ENCODE measurements around the gene SUGCT. TPM values are rescaled to one million over a fixed set of nuclear protein-coding genes. Genes with fewer than 3 reads are reported as not detected.

SUGCT gene
- polyA plus RNA-seq, 3 donors = 11.2 to 15.4 (median 12.3) TPM

DNA sequence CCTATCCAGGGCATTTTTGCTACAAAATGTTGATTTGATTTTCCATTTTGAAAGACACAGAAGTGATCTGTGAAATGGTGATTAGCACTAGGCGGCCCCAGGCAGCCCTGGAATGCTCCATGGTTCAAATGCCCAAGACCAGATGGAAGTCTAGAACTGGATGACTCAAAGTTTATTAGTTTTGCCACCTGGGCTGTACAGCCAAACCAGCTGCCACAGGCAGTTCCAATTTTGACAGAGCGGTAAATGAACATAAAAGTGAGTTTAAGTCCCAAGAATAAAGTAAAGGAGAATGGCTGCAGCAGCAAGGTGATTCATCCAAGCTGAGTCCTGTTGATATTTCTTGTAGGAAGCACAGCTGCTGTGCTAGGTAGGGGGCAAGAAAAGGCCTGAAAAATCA lies 180.5 kb downstream of the SUGCT start:
- DNase-seq (ENCODE audit: low read depth in 3 of 3, low spot score in 2 of 3) = no peak

DNA sequence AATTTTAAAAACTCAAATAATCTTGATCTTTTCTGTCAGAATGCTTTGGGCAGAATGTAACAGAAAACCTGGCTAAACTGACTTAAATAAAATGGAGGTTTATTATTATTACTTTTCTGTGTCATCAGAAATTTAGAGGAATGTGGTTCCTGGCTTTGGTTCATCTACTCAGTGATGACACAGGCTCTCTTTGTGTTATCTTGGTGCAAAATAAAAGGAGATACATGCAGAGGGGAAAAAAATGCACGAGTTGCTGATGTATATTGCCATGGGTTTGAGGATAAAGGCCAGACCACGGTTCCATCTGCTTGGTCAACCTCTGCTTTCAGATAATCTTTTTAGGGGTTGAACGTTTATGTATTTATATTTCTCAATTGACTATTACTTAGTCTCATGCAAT lies 181.4 kb downstream of the SUGCT start:
- DNase-seq (ENCODE audit: low read depth in 3 of 3, low spot score in 2 of 3) = no peak

DNA sequence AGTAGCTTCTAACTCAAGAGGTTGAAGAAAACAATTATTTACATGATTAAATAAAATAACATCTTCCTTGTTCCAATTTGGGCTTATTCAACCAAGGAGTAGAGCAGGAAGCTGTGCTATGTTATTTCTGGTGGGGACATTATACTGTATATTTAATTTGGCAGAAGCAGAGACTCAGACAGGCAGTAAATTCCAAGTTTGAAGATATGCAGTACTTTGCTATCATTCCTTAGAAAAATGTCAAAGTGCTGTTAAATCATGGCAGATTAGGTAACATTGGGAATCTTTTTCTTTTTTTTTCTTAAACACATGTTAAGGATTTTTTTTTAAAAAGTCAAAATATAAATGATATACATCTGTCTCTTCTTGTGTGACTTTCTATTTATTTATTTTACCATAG lies 190.1 kb downstream of the SUGCT start:
- no peak for DNase-seq (ENCODE audit: low read depth in 3 of 3, low spot score in 2 of 3)

DNA sequence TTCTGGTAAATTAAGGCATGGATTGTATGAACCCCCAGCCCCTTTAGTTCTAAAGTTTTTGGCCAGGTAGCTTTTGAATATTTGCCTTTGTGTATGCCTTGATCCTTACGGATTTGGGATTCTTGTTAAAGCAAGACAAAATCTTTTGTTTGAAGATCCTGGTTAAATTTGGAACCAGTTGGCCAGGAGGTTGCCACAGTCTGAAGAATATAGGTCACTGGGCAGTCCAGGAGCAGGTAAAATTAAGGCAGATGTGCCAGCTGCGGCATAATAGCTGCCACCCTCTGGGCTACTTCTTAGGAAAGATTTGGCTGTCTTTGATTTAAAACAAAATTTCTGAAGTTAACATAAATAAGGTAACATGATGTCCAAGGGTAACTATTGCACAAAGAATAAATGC lies 192.3 kb downstream of the SUGCT start:
- DNase-seq (ENCODE audit: low read depth in 3 of 3, low spot score in 2 of 3) = no peak

DNA sequence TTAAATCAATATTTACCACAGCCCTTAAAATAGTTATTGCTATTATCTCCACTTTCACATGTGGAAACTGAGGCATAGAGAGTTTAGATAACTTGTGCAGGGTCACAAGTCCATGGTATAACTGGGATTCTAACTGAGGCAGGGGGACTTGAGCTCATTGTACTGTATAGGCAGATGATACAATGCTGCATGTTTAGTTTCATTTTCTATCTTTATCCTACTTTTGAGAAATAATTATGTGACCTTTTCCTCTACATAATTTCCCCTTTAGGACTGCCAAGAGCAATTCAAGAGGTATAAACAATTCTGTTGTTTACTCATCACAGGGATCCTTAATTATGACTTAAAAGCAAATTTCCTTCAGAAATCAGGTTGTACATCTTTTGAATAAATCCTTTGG lies 193.1 kb downstream of the SUGCT start:
- DNase-seq (ENCODE audit: low read depth in 3 of 3, low spot score in 2 of 3) = no peak

DNA sequence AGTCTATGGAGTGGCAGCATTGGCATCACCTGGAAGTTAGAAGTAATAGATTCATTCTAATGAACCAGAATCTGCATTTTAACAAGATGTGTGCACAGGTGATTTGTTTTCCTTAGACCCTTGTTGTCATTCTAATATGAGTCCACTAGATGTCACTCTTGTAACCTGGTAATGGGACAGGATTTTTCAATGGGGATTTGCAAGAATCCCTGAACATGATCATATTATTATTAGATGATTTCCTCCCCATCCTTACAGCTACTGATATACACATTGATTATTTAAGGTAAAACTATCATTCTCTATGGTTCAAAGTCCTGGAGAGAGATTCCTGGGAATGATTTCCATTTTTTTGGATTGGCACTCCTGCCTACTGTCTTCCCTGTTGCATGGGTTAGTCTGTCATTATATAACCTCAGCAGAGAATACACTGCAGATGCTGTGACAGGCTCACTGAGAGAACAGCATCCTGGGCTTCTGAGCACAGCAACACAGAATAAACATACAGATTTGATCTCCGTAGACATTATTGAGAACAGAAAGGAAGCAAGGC lies 194.9 kb downstream of the SUGCT start:
- peak in 1 of 3 donors; percentile 41 for DNase-seq (ENCODE audit: low read depth in 3 of 3, low spot score in 2 of 3)

DNA sequence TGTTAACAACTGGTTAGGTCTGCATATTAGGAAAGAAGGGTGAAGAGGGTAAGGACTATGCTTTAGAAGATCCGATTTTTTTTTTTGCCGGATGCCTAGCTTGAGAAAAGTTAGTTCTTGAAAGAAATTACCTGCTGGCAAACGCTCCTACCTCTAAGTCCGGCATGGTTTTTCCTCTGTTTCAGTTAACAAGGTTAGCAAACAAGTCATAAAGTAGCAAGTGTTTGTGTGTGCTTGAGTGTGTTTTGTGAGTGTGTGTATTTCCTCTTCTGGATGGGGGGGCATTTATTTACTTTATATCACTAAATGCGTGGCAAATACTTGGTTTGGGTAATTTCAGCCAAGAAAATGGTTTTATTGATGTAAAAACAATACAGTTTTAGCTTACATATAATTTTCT lies 195.6 kb downstream of the SUGCT start:
- no peak for DNase-seq (ENCODE audit: low read depth in 3 of 3, low spot score in 2 of 3)

DNA sequence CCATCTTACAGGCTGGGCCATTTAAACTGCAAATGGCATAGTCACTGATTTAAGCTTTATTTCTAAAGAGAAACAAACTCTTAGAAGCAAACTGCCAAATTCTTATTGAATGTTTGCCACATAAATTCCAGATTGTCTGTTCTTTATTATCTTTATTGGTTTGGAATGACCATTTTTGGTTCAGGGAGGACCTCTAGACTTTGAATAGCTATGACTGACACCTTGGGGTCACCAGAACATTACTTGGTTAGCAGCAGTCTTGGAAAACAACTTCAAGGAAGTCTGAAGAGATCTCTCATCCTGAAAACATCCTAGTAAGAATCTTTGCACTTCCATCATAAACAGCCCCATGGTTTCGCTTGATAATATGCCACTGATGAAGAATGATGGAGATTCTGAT lies 197.1 kb downstream of the SUGCT start:
- DNase-seq (ENCODE audit: low read depth in 3 of 3, low spot score in 2 of 3) = no peak

DNA sequence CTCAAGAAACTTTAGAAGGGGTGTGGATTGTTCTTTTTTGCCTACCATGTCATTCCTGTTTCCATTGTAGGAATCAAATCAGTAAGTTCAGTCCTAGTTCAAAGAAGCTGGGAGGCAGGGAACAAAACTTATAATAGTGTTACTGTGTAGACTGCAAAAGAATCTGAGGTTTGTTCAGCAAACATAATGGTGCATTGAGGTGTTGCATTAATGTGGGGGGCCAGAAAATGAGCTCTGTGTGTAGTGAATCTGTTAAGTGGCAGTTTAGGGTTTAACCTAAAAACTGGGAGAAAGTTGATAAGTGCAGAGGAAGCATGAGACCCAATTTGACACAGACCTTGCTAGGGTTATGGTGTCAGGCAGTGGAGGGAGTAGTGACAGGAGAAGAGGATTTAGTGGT lies 197.7 kb downstream of the SUGCT start:
- no peak for DNase-seq (ENCODE audit: low read depth in 3 of 3, low spot score in 2 of 3)

DNA sequence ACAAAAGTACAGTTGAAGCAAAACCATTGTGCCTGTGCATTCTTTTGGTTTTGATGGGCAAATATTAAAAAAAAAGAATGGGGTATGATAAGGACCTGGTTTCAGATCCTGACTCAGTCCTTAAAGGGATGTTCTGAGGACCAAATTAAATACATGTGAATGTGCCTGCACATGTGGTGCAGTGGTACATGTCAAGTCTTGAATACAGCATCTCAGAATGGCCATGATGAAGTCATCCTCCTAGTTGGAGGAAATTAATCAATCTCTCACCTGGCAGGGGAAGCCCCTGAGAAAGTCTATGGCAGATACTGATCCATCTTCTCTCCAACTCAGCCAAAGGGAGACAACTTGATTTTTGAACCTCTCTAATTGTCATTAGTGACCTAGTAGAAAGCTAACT lies 207.0 kb downstream of the SUGCT start:
- DNase-seq (ENCODE audit: low read depth in 3 of 3, low spot score in 2 of 3) = no peak

DNA sequence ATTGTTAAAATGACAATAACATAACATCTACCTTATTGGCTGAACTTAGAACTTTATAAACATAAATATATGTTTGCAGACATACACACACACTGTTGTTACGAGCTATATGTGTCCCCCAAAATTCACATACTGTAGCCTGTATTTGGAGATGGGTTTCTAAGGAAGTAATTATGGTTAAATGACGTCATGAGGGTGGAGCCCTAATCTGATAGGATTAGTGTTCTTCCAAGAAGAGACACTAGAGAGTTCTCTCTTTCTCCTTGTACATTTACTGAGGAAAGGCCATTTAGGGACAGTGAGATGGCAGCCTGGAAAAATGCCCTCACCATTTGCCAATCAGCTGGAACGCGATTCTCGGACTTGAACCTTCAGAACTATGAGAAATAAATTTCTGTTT lies 211.7 kb downstream of the SUGCT start:
- no peak for DNase-seq (ENCODE audit: low read depth in 3 of 3, low spot score in 2 of 3)

DNA sequence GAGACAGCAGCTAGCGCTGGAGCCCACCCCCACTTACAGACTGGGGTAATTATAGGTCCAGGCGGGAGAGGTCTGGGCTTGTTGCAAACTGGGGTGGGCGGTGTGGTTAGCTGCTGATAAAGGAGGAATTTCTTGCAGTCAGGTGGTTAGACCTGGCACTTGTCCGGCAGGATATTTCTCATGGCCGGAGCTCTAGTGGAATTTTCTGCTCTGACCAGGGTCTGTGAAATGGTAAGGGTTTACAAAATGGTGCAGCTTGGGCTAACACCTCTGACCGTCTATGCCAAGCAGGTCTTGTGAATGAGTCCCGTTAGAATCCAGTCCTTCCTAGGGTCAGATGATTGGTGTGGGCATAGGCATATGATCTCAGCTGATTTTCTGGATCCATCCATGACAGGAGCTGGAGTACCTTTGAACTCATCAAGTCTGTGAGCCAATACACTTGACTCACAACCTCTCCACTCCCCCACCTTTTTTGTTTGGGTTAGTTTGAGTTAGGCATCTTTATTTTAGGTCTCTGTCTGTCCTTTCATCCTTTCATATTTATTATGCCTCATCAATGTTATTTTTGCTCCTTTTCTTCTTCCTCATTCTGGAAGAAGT lies 213.4 kb downstream of the SUGCT start:
- DNase-seq (ENCODE audit: low read depth in 3 of 3, low spot score in 2 of 3) = no peak

DNA sequence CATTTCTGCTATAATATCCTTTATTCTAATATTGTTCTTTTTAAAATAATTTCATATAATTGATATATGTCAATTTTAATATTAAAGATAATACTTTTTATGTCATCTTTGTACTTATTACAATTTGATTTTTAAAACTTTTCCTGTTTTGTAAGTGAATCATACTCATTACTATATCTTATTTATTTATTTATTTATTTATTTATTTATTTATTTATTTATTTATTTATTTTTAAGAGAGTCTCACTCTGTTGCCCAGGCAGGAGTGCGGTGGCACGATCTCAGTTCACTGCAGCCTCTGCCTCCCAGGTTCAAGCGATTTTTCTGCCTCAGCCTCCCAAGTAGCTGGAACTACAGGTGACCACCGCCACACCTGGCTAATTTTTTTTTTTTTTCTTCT lies 215.3 kb downstream of the SUGCT start:
- no peak for DNase-seq (ENCODE audit: low read depth in 3 of 3, low spot score in 2 of 3)

DNA sequence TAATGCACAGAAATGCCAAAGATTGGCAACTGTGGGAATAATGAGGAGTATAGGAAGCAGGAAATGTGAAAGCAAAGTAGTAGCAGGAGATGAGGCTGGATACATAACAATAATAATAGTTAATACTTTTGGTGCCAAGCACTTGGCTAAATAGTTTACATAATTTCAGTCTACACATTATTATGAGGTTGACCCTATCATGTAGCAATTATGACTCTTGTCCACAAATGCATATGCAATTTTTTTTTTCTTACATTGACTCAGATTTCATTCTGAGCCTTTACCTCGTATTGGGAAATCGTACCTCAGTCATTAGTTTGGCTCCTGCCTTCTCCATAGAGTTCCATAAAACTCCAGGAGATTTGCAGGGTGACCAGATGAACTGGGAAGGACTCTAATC lies 219.9 kb downstream of the SUGCT start:
- no peak for DNase-seq (ENCODE audit: low read depth in 3 of 3, low spot score in 2 of 3)

DNA sequence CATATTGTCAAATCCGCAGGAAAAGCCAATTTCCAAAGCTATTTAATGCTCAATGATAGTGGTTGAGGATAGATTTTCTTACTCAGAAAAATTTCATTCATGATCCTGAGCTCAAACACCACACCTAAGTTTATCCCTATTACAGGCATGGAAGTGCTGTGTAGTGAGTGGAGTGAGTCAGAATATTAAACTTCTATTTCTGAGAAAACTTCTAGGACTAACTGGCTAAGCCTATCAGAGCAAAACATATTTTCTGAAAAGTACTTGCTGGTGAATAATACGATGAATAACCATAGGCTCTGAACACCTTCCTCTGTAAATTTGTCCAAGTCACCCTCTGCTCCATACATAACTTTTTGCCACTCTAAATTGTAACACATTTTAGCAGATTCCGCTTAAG lies 221.5 kb downstream of the SUGCT start:
- DNase-seq (ENCODE audit: low read depth in 3 of 3, low spot score in 2 of 3) = no peak

DNA sequence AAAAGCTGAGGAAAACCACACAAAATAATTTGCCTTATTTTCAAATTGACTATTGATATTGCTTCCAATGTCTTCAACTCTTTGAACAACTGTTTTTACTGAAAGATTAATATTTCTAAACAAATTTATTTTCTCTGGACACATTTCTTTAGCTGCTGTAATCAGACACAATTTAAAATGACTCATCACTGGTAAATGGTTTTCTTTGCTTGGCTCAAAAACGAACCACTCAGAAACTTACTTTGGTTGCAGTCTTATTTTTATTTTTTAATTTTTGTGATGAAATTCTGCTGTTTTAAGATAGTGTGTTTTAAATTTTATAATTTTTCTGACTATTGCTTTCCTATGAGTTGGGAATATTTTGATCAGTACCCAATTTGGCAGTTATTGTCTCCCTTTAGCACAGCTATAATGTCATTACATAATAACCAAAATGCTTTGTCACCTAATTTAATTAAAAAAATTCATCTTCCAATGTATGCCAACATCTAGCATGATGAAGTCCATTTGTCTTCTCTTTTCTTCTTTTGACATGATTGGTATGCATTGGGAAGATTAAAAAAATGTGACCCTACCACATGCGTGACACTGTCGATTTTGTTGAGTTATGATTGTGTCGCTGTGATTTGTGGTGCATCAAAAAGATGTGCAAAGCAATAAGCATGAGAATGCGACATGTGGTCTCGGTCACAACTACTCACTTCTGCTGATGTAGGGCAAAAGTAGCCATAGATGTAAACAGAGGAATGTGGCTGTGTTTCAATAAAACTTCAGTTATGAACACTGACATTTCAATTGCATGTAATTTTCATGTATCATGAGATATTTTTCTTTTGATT lies 222.3 kb downstream of the SUGCT start:
- no peak for DNase-seq (ENCODE audit: low read depth in 3 of 3, low spot score in 2 of 3)

DNA sequence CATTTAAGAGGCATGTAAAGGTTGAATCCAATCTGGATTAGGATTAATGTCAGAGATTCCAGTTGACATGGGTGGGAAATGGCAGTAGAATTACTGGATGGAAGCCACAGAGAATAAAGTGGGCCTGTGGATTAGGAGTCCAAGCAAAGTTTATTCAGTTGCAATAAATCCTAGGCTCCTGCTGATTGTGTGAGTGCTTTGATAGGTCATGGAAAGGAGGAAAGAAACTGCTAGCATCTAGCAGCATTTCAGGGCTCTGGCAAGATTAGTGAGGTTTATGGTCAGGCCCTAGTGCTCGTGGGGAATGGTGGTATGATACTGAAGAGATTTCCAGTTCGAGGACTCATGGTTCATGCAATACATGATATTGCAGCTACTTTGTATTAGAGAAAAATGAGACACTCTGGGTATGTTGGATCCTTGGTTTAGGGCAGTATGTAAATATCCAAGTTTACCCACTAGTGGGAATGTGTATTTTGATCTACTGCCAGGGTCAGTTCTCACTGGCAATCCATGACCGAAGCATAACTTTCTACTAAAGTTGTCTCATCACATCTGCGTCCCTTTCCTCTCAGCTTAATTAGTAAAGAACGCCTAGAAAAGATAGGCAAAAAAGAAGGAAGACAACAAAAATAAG lies 235.0 kb downstream of the SUGCT start:
- DNase-seq (ENCODE audit: low read depth in 3 of 3, low spot score in 2 of 3) = no peak

DNA sequence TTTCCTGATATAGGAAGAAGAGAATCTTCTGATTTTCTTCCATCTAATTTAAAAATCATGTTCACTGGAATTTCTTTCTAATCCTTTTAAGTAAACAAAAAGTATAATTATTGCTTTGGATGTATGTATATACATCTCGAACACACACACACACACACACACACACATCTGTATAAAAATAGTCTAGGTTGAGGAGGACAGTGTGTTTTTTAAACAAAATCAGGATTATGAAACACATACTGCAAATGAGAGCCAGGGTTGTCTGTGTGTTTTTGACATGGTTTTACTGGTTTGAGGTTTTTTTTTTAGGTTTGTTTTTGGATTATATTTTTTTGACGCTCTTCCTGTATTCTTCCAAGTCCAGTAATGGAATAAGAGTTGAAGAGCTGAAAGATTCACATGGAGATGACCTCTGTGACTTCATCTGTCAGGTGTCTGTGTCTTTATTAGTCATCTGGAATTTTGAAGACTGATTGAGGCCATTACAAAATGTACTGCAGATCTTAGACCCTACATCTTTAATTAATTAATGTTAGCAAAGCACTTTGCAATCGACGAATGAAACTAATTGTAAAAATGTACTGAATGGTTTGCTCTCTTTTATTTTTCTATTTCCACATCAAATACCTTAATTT lies 237.1 kb downstream of the SUGCT start:
- no peak for DNase-seq (ENCODE audit: low read depth in 3 of 3, low spot score in 2 of 3)

DNA sequence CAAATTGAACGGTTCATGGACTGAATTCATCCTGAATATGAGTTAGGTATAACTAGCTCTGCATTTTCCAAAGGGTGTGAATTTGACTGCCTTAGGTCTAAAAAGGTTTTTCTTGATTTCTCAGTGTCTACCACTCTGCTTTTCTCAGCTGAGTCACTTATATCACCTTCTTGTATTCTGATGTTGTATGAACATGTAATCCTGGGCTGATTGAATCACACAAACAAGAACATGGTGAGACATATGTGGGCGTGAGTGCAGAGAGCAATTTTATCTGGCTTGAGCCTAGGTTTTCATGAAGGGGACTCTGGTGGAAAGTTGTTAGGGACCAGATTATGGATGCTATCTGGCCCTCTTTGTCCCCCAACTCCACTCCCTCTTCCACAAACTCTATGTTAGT lies 239.8 kb downstream of the SUGCT start:
- no peak for DNase-seq (ENCODE audit: low read depth in 3 of 3, low spot score in 2 of 3)

DNA sequence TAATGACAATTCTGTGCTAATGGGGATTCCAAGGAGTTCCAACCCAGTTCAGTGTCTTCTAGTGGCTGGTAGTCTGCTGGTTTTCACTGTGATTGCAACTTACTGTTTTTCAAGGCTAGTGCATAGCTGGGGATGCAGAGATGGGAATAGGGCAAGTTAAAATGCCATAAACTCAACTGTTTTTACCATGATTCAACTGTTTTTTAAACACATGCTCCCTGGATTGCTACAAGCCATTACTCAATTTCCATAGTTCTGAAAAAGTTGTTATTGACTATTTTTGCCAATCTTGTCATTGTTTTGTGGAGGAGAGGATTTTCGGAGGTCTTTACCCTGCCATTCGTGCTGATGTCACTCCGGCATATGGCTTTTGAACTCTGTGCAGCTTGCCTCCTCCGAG lies 245.3 kb downstream of the SUGCT start:
- no peak for DNase-seq (ENCODE audit: low read depth in 3 of 3, low spot score in 2 of 3)

DNA sequence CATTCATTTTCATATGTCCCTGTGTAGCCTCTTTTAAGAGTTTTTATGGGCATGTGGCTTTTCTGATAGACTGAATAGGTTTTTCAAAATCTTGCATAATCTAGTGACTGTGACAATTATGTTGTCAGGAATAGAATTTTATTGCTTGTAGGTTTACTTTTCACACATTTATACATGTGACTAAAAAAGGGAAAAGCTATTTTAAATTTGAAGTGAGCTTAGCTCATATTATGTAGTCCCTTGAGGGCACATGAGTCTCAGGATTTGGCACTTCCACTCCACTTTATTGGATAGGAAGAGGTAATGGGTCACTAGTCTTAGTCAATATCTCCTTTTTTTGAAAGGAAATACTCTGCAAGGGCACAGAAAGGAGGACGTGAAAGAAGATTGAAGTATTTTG lies 247.3 kb downstream of the SUGCT start:
- no peak for DNase-seq (ENCODE audit: low read depth in 3 of 3, low spot score in 2 of 3)
